HepG2 (cell line): ENCODE measurements around the gene PAX4. TPM values are rescaled to one million over a fixed set of nuclear protein-coding genes. Genes with fewer than 3 reads are reported as not detected.
A peak's percentile ranks its signal among the peaks of the same experiment; 100 is the strongest.

Source experiments
- ATAC-seq: fragments of 200-7000 bp; cut with Tn5 transposase; 3 replicates; pipeline ENCODE4 v1.9.1; 2020; ENCODE audit warnings: mild to moderate bottlenecking, moderate library complexity
- BruUV-seq: library from RNA; stranded (reverse); fragments of 400-500 nt; replicated peaks from 2 replicates; lab custom pipeline; 2021; lab: Mats Ljungman, UMichigan
- CTCF ChIA-PET: fragments of 300-600 bp; formaldehyde crosslinking; extraction: SDS; loops from one replicate; lab custom pipeline; 2021; ENCODE audit warnings: low total read pairs, inconsistent platforms, low intra/inter-chr PET ratio; lab: Yijun Ruan, JAX
- POLR2A ChIA-PET: fragments of 350-600 bp; sonication (Branson Sonifier 250); formaldehyde crosslinking; loops from one replicate; lab custom pipeline; 2020; ENCODE audit warnings: antibody characterized with exemption, inconsistent platforms; lab: Yijun Ruan, JAX
- DNase-seq: peaks from one replicate; pipeline ENCODE4 v3.0.0-alpha.2; 2015; ENCODE audit warnings: low spot score
- FAIRE-seq: peaks from 3 replicates; lab custom pipeline; 2011; peaks lifted over from hg19 to GRCh38; lab: Jason Lieb, UNC
- H2AFZ ChIP-seq: one replicate; pipeline ENCODE4 v1.6.1; 2011; ENCODE audit warnings: low read length, inconsistent platforms
- H3K27ac ChIP-seq: fragments of 300-600 bp; 3 replicates; pipeline ENCODE4 v1.8.0; 2011; ENCODE audit warnings: mixed run types, mild to moderate bottlenecking, mixed read lengths, low read length, inconsistent platforms; ENCODE audit not compliant: insufficient read depth; ENCODE audit errors: extremely low read length
- H3K27me3 ChIP-seq, 2 experiments: fragments of 200-600 bp in 1 of 2; 2 replicates in 1 of 2; 3 replicates in 1 of 2; pipeline versions ENCODE4 v1.6.0 to v1.8.0; 2011; ENCODE audit warnings: low read length in 2 of 2, mild to moderate bottlenecking in 2 of 2, moderate library complexity in 2 of 2, inconsistent platforms in 1 of 2; ENCODE audit not compliant: insufficient read depth in 2 of 2, control insufficient read depth in 1 of 2
- H3K36me3 ChIP-seq, 2 experiments: fragments of 200-600 bp in 1 of 2; replicated peaks in 1 of 2; 2 replicates in 1 of 2; 3 replicates in 1 of 2; pipeline versions ENCODE4 v1.5.1 to v1.8.0; 2011; ENCODE audit warnings: low read length in 2 of 2, inconsistent platforms in 1 of 2; ENCODE audit not compliant: insufficient read depth in 2 of 2, control insufficient read depth in 1 of 2
- H3K4me1 ChIP-seq: 2 replicates; pipeline ENCODE4 v1.5.1; 2012; ENCODE audit warnings: low read length, inconsistent platforms; ENCODE audit not compliant: insufficient read depth
- H3K4me2 ChIP-seq: 2 replicates; pipeline ENCODE4 v1.6.0; 2011; ENCODE audit warnings: low read depth, low read length, inconsistent platforms
- H3K4me3 ChIP-seq, 3 experiments: fragments of 200-600 bp in 1 of 3; sonication (generic), shearing (Covaris generic) in 1 of 3; replicated peaks in 1 of 3; 2 replicates each; pipeline ENCODE4 v1.5.1; 2011 to 2016; ENCODE audit warnings: low read length in 3 of 3, inconsistent platforms in 2 of 3, low read depth in 2 of 3, mild to moderate bottlenecking in 2 of 3, control low read depth in 1 of 3, mixed read lengths in 1 of 3; ENCODE audit not compliant: insufficient read depth in 1 of 3
- H3K79me2 ChIP-seq: one replicate; pipeline ENCODE4 v1.6.1; 2011; ENCODE audit warnings: low read length, inconsistent platforms; ENCODE audit not compliant: insufficient read depth
- H3K9ac ChIP-seq: 2 replicates; pipeline ENCODE4 v1.6.0; 2011; ENCODE audit warnings: mild to moderate bottlenecking, low read depth, low read length, inconsistent platforms; ENCODE audit not compliant: insufficient read depth
- H3K9me3 ChIP-seq: 2 replicates; pipeline ENCODE4 v1.5.1; 2012; ENCODE audit warnings: mild to moderate bottlenecking, low read length
- H4K20me1 ChIP-seq: 2 replicates; pipeline ENCODE4 v1.6.0; 2011; ENCODE audit warnings: inconsistent platforms, mild to moderate bottlenecking, low read length, moderate library complexity; ENCODE audit not compliant: insufficient read depth
- AHR ChIP-seq: IDR thresholded peaks from 2 replicates; pipeline ENCODE4 v1.6.1; 2018; ENCODE audit warnings: missing genetic modification reagents, missing compliant biosample characterization
- ARHGAP35 ChIP-seq: sonication (generic); formaldehyde crosslinking; IDR thresholded peaks from 2 replicates; pipeline ENCODE4 v1.9.0; 2022; ENCODE audit warnings: mild to moderate bottlenecking, inconsistent platforms, moderate library complexity, missing genetic modification reagents, borderline replicate concordance
- ATAD3A ChIP-seq: sonication (generic); formaldehyde crosslinking; IDR thresholded peaks from 2 replicates; pipeline ENCODE4 v1.4.0; 2020; ENCODE audit warnings: missing genetic modification reagents
- ATF7 ChIP-seq, 2 experiments: fragments of 450-650 bp in 1 of 2; sonication (generic) in 1 of 2; formaldehyde crosslinking in 1 of 2; IDR thresholded peaks; 2 replicates each; pipeline versions ENCODE4 v1.4.0 to v1.6.1; 2016 to 2020; ENCODE audit warnings: antibody characterized with exemption in 1 of 2, mild to moderate bottlenecking in 1 of 2, missing genetic modification reagents in 1 of 2
- HDAC6 ChIP-seq: fragments of 200-600 bp; sonication (generic); IDR thresholded peaks from 2 replicates; pipeline ENCODE4 v1.7.0; 2017; ENCODE audit warnings: mild to moderate bottlenecking, antibody characterized with exemption, low read length, low read depth
- HNRNPK ChIP-seq: fragments of 200-400 bp; formaldehyde crosslinking; IDR thresholded peaks from 2 replicates; pipeline ENCODE4 v1.6.1; 2018; ENCODE audit warnings: low read length, low read depth, moderate library complexity, mild to moderate bottlenecking; ENCODE audit not compliant: poor library complexity, severe bottlenecking
- MZF1 ChIP-seq: sonication (generic); formaldehyde crosslinking; IDR thresholded peaks from 2 replicates; pipeline ENCODE4 v1.8.1; 2023; ENCODE audit warnings: mild to moderate bottlenecking, missing genetic modification reagents, borderline replicate concordance
- ZFP82 ChIP-seq: sonication (generic); formaldehyde crosslinking; IDR thresholded peaks from 2 replicates; pipeline ENCODE4 v1.5.1; 2020; ENCODE audit warnings: mild to moderate bottlenecking, missing genetic modification reagents, borderline replicate concordance
- ZSCAN12 ChIP-seq: sonication (generic); formaldehyde crosslinking; IDR thresholded peaks from 2 replicates; pipeline ENCODE4 v1.9.0; 2021; ENCODE audit warnings: mild to moderate bottlenecking, missing genetic modification reagents
- ZUFSP ChIP-seq: sonication (generic); formaldehyde crosslinking; IDR thresholded peaks from 2 replicates; pipeline ENCODE4 v1.9.0; 2021; ENCODE audit warnings: missing genetic modification reagents, mild to moderate bottlenecking, borderline replicate concordance
- WGBS: methylation state at CpG from one replicate; pipeline ENCODE4 v1.1.6; 2017; ENCODE audit warnings: low lambda C conversion rate; 5-methylcytosine and 5-hydroxymethylcytosine counted together
- in situ Hi-C: cut with HindIII; loops from 2 replicates; pipeline ENCODE4 v1.10.0; 2017; ENCODE audit warnings: low pct_unique_long_range_greater_than_20kb; ENCODE audit not compliant: extremely low pct_ligation_motif_present
- intact Hi-C: fragments of 100-400 bp; cut with micrococcal nuclease; formaldehyde crosslinking; loops from one replicate; pipeline ENCODE4 v1.10.0; 2022; ENCODE audit not compliant: unreplicated experiment
- polyA plus RNA-seq, 8 experiments: library from polyadenylated mRNA; depleted of rRNA in 3 of 8; stranded (reverse) in 7 of 8; unstranded in 1 of 8; fragments of >200 nt; fragmentation: Illumina TruSeq in 4 of 8; extraction: Trizol in 4 of 8; gene quantifications; 2 replicates each; pipeline versions ENCODE4 v1.2.1 to v1.2.3, GENCODE V29; 2011 to 2016; ENCODE audit warnings: low read depth in 4 of 8, missing spikeins in 1 of 8, mixed read lengths in 1 of 8; ENCODE audit not compliant: insufficient read depth in 1 of 8
- total RNA-seq, 5 experiments: library from RNA; depleted of rRNA; stranded (reverse); fragments of >200 nt; fragmentation: Illumina TruSeq; extraction: Trizol; gene quantifications; 2 replicates each; pipeline ENCODE4 v1.2.3, GENCODE V29; 2016; ENCODE audit warnings: low read depth in 1 of 5
- TF ChIP-seq, protein P1 (sequence below): sonication (generic); formaldehyde crosslinking; IDR thresholded peaks from 2 replicates; pipeline ENCODE4 v1.4.0; 2020; ENCODE audit warnings: missing genetic modification reagents, borderline replicate concordance
- TF ChIP-seq, protein P2 (sequence below): sonication (generic); formaldehyde crosslinking; IDR thresholded peaks from 2 replicates; pipeline ENCODE4 v1.8.0; 2022; ENCODE audit warnings: mild to moderate bottlenecking, missing genetic modification reagents, borderline replicate concordance

Gene PAX4
- total and polyA plus RNA-seq, 2 of the 13 experiments (the other 11 are each of a cell fraction or from before 2014, with no cell fraction given) = not detected

GRCh38 chr7:127581716-127582115, 36.2 kb downstream of the PAX4 start:
- H3K36me3 ChIP-seq = peaks cover 0 to 4% of the 10 kb centered on the region in 2 experiments; a peak in 3 of 5 replicates
- TF ChIP-seq, protein P1, sequence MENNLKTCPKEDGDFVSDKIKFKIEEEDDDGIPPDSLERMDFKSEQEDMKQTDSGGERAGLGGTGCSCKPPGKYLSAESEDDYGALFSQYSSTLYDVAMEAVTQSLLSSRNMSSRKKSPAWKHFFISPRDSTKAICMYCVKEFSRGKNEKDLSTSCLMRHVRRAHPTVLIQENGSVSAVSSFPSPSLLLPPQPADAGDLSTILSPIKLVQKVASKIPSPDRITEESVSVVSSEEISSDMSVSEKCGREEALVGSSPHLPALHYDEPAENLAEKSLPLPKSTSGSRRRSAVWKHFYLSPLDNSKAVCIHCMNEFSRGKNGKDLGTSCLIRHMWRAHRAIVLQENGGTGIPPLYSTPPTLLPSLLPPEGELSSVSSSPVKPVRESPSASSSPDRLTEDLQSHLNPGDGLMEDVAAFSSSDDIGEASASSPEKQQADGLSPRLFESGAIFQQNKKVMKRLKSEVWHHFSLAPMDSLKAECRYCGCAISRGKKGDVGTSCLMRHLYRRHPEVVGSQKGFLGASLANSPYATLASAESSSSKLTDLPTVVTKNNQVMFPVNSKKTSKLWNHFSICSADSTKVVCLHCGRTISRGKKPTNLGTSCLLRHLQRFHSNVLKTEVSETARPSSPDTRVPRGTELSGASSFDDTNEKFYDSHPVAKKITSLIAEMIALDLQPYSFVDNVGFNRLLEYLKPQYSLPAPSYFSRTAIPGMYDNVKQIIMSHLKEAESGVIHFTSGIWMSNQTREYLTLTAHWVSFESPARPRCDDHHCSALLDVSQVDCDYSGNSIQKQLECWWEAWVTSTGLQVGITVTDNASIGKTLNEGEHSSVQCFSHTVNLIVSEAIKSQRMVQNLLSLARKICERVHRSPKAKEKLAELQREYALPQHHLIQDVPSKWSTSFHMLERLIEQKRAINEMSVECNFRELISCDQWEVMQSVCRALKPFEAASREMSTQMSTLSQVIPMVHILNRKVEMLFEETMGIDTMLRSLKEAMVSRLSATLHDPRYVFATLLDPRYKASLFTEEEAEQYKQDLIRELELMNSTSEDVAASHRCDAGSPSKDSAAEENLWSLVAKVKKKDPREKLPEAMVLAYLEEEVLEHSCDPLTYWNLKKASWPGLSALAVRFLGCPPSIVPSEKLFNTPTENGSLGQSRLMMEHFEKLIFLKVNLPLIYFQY = no peak
- TF ChIP-seq HDAC6 (no peak), ZSCAN12 (CRISPR knock-in tag) (no peak), ATAD3A (CRISPR knock-in tag) (no peak), ARHGAP35 (CRISPR knock-in tag) (no peak), MZF1 (CRISPR knock-in tag) (no peak), AHR (CRISPR knock-in tag) (no peak), ATF7 (IDR thresholded peaks at IDR 0.05) (no peak), ATF7 (CRISPR knock-in tag; IDR thresholded peaks at IDR 0.05) (no peak), ZUFSP (CRISPR knock-in tag) (no peak), ZFP82 (CRISPR knock-in tag) (no peak), HNRNPK (no peak)
- TF ChIP-seq, protein P2, sequence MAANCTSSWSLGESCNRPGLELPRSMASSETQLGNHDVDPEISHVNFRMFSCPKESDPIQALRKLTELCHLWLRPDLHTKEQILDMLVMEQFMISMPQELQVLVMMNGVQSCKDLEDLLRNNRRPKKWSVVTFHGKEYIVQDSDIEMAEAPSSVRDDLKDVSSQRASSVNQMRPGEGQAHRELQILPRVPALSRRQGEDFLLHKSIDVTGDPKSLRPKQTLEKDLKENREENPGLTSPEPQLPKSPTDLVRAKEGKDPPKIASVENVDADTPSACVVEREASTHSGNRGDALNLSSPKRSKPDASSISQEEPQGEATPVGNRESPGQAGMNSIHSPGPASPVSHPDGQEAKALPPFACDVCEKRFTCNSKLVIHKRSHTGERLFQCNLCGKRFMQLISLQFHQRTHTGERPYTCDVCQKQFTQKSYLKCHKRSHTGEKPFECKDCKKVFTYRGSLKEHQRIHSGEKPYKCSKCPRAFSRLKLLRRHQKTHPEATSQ = no peak
- ChIA-PET POLR2A (no interaction called here), CTCF (no interaction called here)
- H2AFZ ChIP-seq = no peak overlapping the region
- H3K4me1 ChIP-seq = peaks cover 54% of the 10 kb centered on the region
- FAIRE-seq = no peak
- ATAC-seq = no peak
- DNase-seq = no peak
- H3K79me2 ChIP-seq = peaks cover 13% of the 10 kb centered on the region
- H3K4me2 ChIP-seq = peak overlapping the region; percentile 59; the same call in 1 of the 2 replicates
- H4K20me1 ChIP-seq = no peaks in the 10 kb centered on the region; the same call in 1 of the 2 replicates
- H3K4me3 ChIP-seq = peak overlapping the region in 1 of 3 experiments; percentile 21; a peak in 2 of 6 replicates
- no peaks in the 10 kb centered on the region; a peak in 1 of 5 replicates for H3K27me3 ChIP-seq
- no peaks in the 10 kb centered on the region for H3K9me3 ChIP-seq
- BruUV-seq = no TSS peak
- in situ Hi-C loops = no loop called here
- intact Hi-C loops = loop anchor here (10.0 kb wide), 2 partner anchors 73 to 187 kb away; partner anchors contain the start of genes SND1 and ZNF800
- H3K9ac ChIP-seq = no peak overlapping the region
- peak overlapping the region; percentile 53 for H3K27ac ChIP-seq
- 100% methylated on average over 1 of the region's 1 CpG for WGBS
